Measurements from ENCODE around the gene FOXS1. TPM values are rescaled to one million over a fixed set of nuclear protein-coding genes. Genes with fewer than 3 reads are reported as not detected.

Gene FOXS1
- total RNA-seq, 1 donor from 2014 or later = not detected

DNA sequence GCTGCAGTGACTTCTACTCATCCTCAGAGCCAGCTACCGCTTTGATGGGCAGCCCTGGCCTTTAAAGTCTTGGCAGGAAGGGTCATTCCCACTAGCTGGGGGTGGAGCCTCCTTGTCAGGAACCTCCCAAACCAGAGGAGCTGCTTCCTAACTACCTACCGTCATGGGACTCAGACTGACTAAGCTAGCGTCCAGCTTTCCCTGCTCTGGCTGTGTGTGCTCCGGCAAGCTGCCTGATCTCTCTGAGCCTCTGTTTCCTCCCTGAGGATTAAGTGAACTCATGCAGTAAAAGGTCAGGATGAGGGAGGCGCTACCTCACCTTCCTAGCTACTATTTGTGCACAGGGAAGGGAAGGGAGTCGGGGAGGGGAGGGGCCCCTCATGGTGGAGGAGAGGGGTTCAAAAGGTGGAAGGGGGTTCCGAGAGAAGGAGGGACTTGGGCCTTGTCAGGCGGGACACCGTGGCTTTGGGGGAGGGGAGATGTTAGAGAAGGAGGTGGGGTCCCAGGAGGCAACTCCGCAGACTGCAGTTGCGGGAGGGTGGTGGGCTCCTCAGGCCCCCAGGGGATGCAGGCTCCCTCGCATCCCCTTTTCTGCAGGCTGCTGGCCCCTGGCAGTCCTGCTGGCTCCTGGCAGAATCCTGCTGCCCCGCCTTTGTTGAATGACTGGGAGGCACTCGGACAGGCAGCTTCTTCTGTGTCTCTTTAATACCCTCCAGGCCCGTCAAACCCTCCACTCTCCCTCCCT lies 15.2 kb upstream of the FOXS1 start:
- H3K27ac Mint-ChIP-seq (ENCODE audit: unreplicated experiment) = no peak overlapping the region
- H3K27me3 Mint-ChIP-seq (ENCODE audit: low read depth) = peaks cover 24% of the 10 kb centered on the region
- TF ChIP-seq, protein P1, sequence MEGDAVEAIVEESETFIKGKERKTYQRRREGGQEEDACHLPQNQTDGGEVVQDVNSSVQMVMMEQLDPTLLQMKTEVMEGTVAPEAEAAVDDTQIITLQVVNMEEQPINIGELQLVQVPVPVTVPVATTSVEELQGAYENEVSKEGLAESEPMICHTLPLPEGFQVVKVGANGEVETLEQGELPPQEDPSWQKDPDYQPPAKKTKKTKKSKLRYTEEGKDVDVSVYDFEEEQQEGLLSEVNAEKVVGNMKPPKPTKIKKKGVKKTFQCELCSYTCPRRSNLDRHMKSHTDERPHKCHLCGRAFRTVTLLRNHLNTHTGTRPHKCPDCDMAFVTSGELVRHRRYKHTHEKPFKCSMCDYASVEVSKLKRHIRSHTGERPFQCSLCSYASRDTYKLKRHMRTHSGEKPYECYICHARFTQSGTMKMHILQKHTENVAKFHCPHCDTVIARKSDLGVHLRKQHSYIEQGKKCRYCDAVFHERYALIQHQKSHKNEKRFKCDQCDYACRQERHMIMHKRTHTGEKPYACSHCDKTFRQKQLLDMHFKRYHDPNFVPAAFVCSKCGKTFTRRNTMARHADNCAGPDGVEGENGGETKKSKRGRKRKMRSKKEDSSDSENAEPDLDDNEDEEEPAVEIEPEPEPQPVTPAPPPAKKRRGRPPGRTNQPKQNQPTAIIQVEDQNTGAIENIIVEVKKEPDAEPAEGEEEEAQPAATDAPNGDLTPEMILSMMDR (conservative IDR thresholded peaks at IDR 0.05) = no peak
- peak overlapping the region; percentile 78 for H3K4me3 Mint-ChIP-seq
- H3K4me1 Mint-ChIP-seq = peaks cover 29% of the 10 kb centered on the region
- H3K9me3 Mint-ChIP-seq = no peaks in the 10 kb centered on the region
- no peak for DNase-seq (ENCODE audit: low read depth, low spot score)
- H3K36me3 Mint-ChIP-seq (ENCODE audit: low read depth) = no peaks in the 10 kb centered on the region

DNA sequence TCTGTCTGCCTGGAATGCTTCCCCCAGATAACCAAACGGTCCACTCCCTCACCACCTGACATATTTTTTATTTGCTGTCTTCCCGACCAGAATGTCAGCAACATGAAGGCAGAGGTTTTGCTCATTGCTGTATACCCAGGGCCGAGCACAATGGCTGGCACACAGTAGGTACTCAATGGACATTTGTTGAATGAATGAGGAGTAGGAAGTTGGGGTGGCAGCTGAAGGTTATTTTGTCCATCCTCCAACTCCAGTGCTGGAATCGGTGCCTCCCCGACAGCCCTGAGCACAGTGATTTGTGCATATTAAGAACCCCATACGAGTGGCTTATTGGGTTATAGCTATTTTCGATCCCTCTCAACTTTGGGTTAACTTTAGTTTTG lies 14.6 kb upstream of the FOXS1 start:
- peak overlapping the region; percentile 78 for H3K4me3 Mint-ChIP-seq
- H3K27ac Mint-ChIP-seq (ENCODE audit: unreplicated experiment) = no peak overlapping the region
- TF ChIP-seq, protein P1 (conservative IDR thresholded peaks at IDR 0.05) = no peak
- peaks cover 24% of the 10 kb centered on the region for H3K27me3 Mint-ChIP-seq (ENCODE audit: low read depth)
- H3K9me3 Mint-ChIP-seq = no peaks in the 10 kb centered on the region
- no peak for DNase-seq (ENCODE audit: low read depth, low spot score)
- H3K4me1 Mint-ChIP-seq = peaks cover 29% of the 10 kb centered on the region
- no peaks in the 10 kb centered on the region for H3K36me3 Mint-ChIP-seq (ENCODE audit: low read depth)

DNA sequence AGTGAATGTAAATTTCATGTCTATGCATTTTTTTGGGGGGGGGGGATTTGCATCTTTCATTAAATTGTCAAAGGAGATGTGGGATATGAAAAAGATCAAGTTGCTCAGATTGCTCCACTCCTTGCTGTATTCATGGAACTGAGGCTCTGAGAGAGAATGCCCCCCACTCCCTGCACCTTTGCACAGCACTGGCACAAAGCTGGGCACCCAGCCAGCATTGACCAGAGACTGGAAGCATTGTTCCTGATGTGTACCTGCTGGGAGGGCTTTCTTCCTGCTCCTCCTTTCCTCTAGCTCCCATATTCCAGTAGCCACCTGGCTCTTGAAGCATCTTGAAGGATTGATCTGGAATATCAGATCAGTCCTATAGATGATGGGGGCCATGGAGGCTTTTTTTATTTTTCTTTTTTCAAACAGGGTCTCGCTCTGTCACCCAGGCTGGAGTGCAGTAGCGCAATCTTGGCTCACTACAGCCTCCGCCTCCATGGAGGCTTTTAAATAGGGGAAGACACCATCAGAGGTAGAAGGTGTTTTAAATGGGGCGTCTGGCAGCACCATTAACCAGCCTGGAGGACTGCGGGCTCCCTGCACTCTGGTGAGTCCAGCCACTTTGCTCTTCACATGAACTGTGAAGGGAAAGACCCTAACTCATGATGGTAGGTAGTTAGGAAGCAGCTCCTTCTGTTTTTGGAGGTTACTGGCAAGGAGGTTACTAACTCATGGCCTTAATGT lies 14.0 kb upstream of the FOXS1 start:
- DNase-seq (ENCODE audit: low read depth, low spot score) = no peak
- Mint-ChIP-seq H3K27me3 (ENCODE audit: low read depth) (peaks cover 24% of the 10 kb centered on the region), H3K9me3 (no peaks in the 10 kb centered on the region), H3K4me1 (peaks cover 29% of the 10 kb centered on the region), H3K27ac (ENCODE audit: unreplicated experiment) (no peak overlapping the region), H3K4me3 (peak overlapping the region; percentile 78), H3K36me3 (ENCODE audit: low read depth) (no peaks in the 10 kb centered on the region)
- TF ChIP-seq, protein P1 (conservative IDR thresholded peaks at IDR 0.05) = no peak

DNA sequence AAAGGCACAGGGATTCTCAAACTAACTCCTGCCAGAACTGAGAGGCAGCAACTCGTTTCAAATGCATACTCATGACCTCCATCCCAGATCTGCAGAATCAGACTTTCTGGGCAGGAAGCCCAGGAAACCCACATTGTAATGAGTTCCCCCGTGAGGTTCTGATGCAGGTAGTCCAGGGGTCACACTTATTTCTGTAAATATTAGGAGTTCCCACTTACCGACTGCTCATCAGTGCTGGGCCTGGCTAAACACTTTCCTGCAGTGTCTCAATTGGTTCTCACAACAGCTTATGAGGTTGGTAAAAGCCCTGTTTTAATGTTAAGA lies 13.3 kb upstream of the FOXS1 start:
- Mint-ChIP-seq H3K27ac (ENCODE audit: unreplicated experiment) (no peak overlapping the region), H3K36me3 (ENCODE audit: low read depth) (no peaks in the 10 kb centered on the region), H3K27me3 (ENCODE audit: low read depth) (peaks cover 27% of the 10 kb centered on the region), H3K4me3 (peak overlapping the region; percentile 47), H3K9me3 (no peaks in the 10 kb centered on the region), H3K4me1 (peaks cover 26% of the 10 kb centered on the region)
- TF ChIP-seq, protein P1 (conservative IDR thresholded peaks at IDR 0.05) = no peak
- no peak for DNase-seq (ENCODE audit: low read depth, low spot score)

DNA sequence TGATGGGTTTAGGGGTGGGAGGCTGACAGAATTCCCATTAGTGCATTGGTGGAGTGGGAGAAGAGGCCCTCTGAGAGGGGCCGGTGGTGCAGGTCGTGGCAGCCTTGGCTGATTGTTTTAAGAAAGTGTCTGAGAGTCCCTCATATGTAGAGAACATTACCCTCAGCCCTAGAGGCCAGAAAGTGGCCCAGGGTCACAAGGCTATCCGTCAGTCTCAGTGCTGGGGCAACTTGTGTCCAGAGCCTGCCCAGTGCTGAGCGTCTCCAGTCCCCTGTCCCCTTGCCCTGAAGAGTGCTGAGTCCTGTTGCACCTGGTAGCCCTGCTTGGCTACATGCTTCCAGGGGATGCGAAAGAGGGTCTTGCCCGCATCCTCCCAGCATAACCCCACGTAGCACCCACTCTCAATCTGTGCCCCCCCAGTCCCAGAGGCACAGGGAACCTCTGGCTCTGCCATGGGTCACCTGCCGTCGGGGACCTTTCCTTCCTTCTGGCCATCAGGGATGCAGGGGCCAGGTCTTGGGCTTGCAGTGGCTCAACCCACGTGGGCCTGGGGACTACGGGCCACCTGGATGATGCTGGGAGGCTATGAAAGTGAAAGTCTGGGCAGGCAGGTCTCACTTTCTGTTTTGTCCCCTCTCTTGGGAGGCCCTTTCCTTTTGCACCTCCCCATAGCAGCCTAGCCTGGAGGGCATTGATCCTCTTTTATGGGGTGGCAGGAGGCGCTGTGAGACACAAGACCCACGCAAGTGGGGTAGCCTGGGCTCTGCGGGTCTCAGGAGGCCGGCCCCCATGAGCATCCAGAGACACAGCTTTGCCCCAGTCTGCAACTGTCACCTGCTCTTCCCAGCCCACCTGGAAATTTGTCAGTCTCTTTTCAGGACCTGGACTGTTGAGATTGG lies 12.7 kb upstream of the FOXS1 start:
- H3K4me3 Mint-ChIP-seq = peak overlapping the region; percentile 27
- TF ChIP-seq, protein P1 (conservative IDR thresholded peaks at IDR 0.05) = no peak
- DNase-seq (ENCODE audit: low read depth, low spot score) = no peak
- peaks cover 24% of the 10 kb centered on the region for H3K4me1 Mint-ChIP-seq
- peaks cover 28% of the 10 kb centered on the region for H3K27me3 Mint-ChIP-seq (ENCODE audit: low read depth)
- no peak overlapping the region for H3K27ac Mint-ChIP-seq (ENCODE audit: unreplicated experiment)
- H3K36me3 Mint-ChIP-seq (ENCODE audit: low read depth) = no peaks in the 10 kb centered on the region
- H3K9me3 Mint-ChIP-seq = no peaks in the 10 kb centered on the region
